Measurements from ENCODE around the gene PIEZO1. TPM values are rescaled to one million over a fixed set of nuclear protein-coding genes. Genes with fewer than 3 reads are reported as not detected.

The PIEZO1 gene
- total RNA-seq, 1 experiment from 2014 or later: 71.1 TPM

DNA sequence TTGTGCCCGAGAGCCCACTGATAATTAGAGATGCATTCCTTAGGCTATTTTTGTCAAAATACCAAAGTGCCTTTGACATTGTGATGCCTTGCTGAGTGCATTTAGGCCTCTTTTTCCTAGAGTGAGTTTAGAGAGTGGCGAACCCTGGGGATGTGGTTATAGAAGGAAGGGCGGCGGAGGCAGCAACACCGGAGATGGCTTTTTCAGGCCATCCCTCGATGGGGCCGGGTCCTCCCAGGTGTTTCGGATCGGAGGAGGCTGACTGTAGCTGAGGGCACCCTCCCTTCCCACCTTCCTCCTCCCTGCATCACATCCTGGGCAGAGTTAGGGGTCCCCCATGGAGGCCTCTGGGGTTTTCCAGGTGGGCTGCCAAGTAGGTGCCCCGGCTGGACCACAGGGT lies 92.2 kb downstream of the PIEZO1 start:
- no peaks in the 10 kb centered on the region for H3K79me2 ChIP-seq (ENCODE audit: insufficient read depth, low read length)
- no peak overlapping the region for H4K91ac ChIP-seq (ENCODE audit: insufficient read length, low read depth, low read length)
- H3K27ac ChIP-seq (ENCODE audit: insufficient read length, low read depth, low read length): no peak overlapping the region
- H3K23ac ChIP-seq (ENCODE audit: insufficient read length, low read depth, low read length): no peak overlapping the region
- no peak overlapping the region for H2BK15ac ChIP-seq (ENCODE audit: low read depth, low read length)
- Mint-ChIP-seq H3K9me3 (no peaks in the 10 kb centered on the region), H3K36me3 (ENCODE audit: insufficient read depth in 1 of 3, low read depth in 3 of 3) (peaks cover 0 to 10% (median 4%) of the 10 kb centered on the region in 3 experiments; a peak in 4 of 7 replicates), H3K27ac (no peak overlapping the region), H3K4me3 (no peak overlapping the region), H3K27me3 (ENCODE audit: low read depth) (peaks cover 23% of the 10 kb centered on the region), H3K4me1 (peaks cover 11 to 12% of the 10 kb centered on the region in 2 experiments)
- no peak overlapping the region for H3K56ac ChIP-seq (ENCODE audit: insufficient read length, low read depth, low read length)
- no peaks in the 10 kb centered on the region for H3K27me3 ChIP-seq (ENCODE audit: insufficient read depth, low read length)
- no peaks in the 10 kb centered on the region for H3K9me3 ChIP-seq (ENCODE audit: control insufficient read depth, low read depth, low read length)
- no peak overlapping the region for H3K4me2 ChIP-seq (ENCODE audit: insufficient read depth, insufficient read length, low read length)
- no peaks in the 10 kb centered on the region for H4K20me1 ChIP-seq (ENCODE audit: control insufficient read depth, insufficient read depth, insufficient read length)
- no peak for DNase-seq
- H2AK5ac ChIP-seq (ENCODE audit: insufficient read length, low read length): no peak overlapping the region
- no peak overlapping the region for H3K18ac ChIP-seq (ENCODE audit: insufficient read length, low read depth, low read length)
- no peak overlapping the region for H2BK20ac ChIP-seq (ENCODE audit: low read depth, low read length, poor library complexity, severe bottlenecking)
- no peak overlapping the region for H2BK5ac ChIP-seq (ENCODE audit: insufficient read length, low read length)
- H3K79me1 ChIP-seq (ENCODE audit: insufficient read depth, low read depth, low read length, poor library complexity, severe bottlenecking): no peaks in the 10 kb centered on the region
- no CpG with 5 or more reads among the region's 10 CpGs for WGBS (ENCODE audit: extremely low coverage, insufficient read length, low lambda C conversion rate)
- no peaks in the 10 kb centered on the region for H3K23me2 ChIP-seq (ENCODE audit: insufficient read length, low read depth, low read length, poor library complexity, severe bottlenecking)
- TF ChIP-seq, protein P1, sequence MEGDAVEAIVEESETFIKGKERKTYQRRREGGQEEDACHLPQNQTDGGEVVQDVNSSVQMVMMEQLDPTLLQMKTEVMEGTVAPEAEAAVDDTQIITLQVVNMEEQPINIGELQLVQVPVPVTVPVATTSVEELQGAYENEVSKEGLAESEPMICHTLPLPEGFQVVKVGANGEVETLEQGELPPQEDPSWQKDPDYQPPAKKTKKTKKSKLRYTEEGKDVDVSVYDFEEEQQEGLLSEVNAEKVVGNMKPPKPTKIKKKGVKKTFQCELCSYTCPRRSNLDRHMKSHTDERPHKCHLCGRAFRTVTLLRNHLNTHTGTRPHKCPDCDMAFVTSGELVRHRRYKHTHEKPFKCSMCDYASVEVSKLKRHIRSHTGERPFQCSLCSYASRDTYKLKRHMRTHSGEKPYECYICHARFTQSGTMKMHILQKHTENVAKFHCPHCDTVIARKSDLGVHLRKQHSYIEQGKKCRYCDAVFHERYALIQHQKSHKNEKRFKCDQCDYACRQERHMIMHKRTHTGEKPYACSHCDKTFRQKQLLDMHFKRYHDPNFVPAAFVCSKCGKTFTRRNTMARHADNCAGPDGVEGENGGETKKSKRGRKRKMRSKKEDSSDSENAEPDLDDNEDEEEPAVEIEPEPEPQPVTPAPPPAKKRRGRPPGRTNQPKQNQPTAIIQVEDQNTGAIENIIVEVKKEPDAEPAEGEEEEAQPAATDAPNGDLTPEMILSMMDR (conservative IDR thresholded peaks at IDR 0.05): no peak
- H3K4ac ChIP-seq (ENCODE audit: low read depth, low read length): no peak overlapping the region
- no peak overlapping the region for H2BK120ac ChIP-seq (ENCODE audit: low read depth, low read length, poor library complexity, severe bottlenecking)
- H4K8ac ChIP-seq (replicated peaks; ENCODE audit: insufficient read length, low read depth, low read length): no peak overlapping the region
- H3T11ph ChIP-seq (ENCODE audit: low read length): no peak overlapping the region
- no peak overlapping the region for H2AFZ ChIP-seq (ENCODE audit: low read length)
- H3K4me1 ChIP-seq (ENCODE audit: insufficient read depth, low read length): no peaks in the 10 kb centered on the region
- no peak overlapping the region for H4K5ac ChIP-seq (ENCODE audit: insufficient read length, low read depth, low read length)
- no peak overlapping the region for H3K14ac ChIP-seq (ENCODE audit: insufficient read depth, low read length)
- H3K9ac ChIP-seq (ENCODE audit: extremely low read depth, insufficient read length, low read length): no peak overlapping the region
- no peak overlapping the region for H2BK12ac ChIP-seq (ENCODE audit: insufficient read length, low read depth, low read length)
